H9 (cell line): ENCODE measurements around the gene ATG5. TPM values are rescaled to one million over a fixed set of nuclear protein-coding genes. Genes with fewer than 3 reads are reported as not detected.

ENCODE experiments used
- DNase-seq: peaks from one replicate; pipeline ENCODE4 v3.0.0-alpha.2; 2017
- H2AFZ ChIP-seq: one replicate; pipeline ENCODE4 v1.6.1; 2013; ENCODE audit warnings: mild to moderate bottlenecking, low read length, control low read depth, moderate library complexity
- H2AK5ac ChIP-seq: 2 replicates; pipeline ENCODE4 v1.6.1; 2013; ENCODE audit warnings: low read length, control low read depth, mixed read lengths; ENCODE audit not compliant: insufficient read length
- H2BK120ac ChIP-seq: one replicate; pipeline ENCODE4 v1.6.1; 2013; ENCODE audit warnings: low read depth, mild to moderate bottlenecking, low read length, control low read depth, inconsistent platforms; ENCODE audit not compliant: poor library complexity, severe bottlenecking
- H2BK12ac ChIP-seq: 2 replicates; pipeline ENCODE4 v1.6.1; 2013; ENCODE audit warnings: low read length, control low read depth, mixed read lengths, low read depth; ENCODE audit not compliant: insufficient read length
- H2BK15ac ChIP-seq: 2 replicates; pipeline ENCODE4 v1.6.1; 2013; ENCODE audit warnings: low read depth, low read length, control low read depth
- H2BK20ac ChIP-seq: one replicate; pipeline ENCODE4 v1.6.1; 2013; ENCODE audit warnings: low read depth, mild to moderate bottlenecking, low read length, control low read depth, inconsistent platforms; ENCODE audit not compliant: poor library complexity, severe bottlenecking
- H2BK5ac ChIP-seq: 2 replicates; pipeline ENCODE4 v1.6.1; 2013; ENCODE audit warnings: low read length, control low read depth, mixed read lengths; ENCODE audit not compliant: insufficient read length
- H3K14ac ChIP-seq: 2 replicates; pipeline ENCODE4 v1.6.1; 2013; ENCODE audit warnings: low read length, control low read depth; ENCODE audit not compliant: insufficient read depth
- H3K18ac ChIP-seq: 2 replicates; pipeline ENCODE4 v1.6.1; 2013; ENCODE audit warnings: low read depth, mild to moderate bottlenecking, mixed read lengths, low read length, control low read depth; ENCODE audit not compliant: insufficient read length
- H3K23ac ChIP-seq: 2 replicates; pipeline ENCODE4 v1.6.1; 2013; ENCODE audit warnings: low read length, control low read depth, mixed read lengths, low read depth; ENCODE audit not compliant: insufficient read length
- H3K23me2 ChIP-seq: 2 replicates; pipeline ENCODE4 v1.6.1; 2013; ENCODE audit warnings: low read depth, mild to moderate bottlenecking, mixed read lengths, low read length, control low read depth; ENCODE audit not compliant: insufficient read length, poor library complexity, severe bottlenecking
- H3K27ac ChIP-seq: 2 replicates; pipeline ENCODE4 v1.5.1; 2013; ENCODE audit warnings: low read length, control low read depth, mixed read lengths, low read depth; ENCODE audit not compliant: insufficient read length
- H3K27me3 ChIP-seq: 2 replicates; pipeline ENCODE4 v1.6.1; 2013; ENCODE audit warnings: low read length, control low read depth, inconsistent platforms; ENCODE audit not compliant: insufficient read depth
- H3K4ac ChIP-seq: 2 replicates; pipeline ENCODE4 v1.6.1; 2013; ENCODE audit warnings: low read depth, mild to moderate bottlenecking, control low read depth, inconsistent platforms, low read length, moderate library complexity
- H3K4me1 ChIP-seq: 2 replicates; pipeline ENCODE4 v1.6.1; 2013; ENCODE audit warnings: low read length, control low read depth, inconsistent platforms; ENCODE audit not compliant: insufficient read depth
- H3K4me2 ChIP-seq: 2 replicates; pipeline ENCODE4 v1.6.1; 2013; ENCODE audit warnings: low read length, control low read depth, mixed read lengths; ENCODE audit not compliant: insufficient read length, insufficient read depth
- H3K56ac ChIP-seq: 2 replicates; pipeline ENCODE4 v1.6.1; 2013; ENCODE audit warnings: low read depth, mild to moderate bottlenecking, mixed read lengths, low read length, control low read depth; ENCODE audit not compliant: insufficient read length
- H3K79me1 ChIP-seq: 2 replicates; pipeline ENCODE4 v1.6.1; 2013; ENCODE audit warnings: low read depth, mild to moderate bottlenecking, moderate library complexity, low read length, control low read depth, inconsistent platforms; ENCODE audit not compliant: insufficient read depth, poor library complexity, severe bottlenecking
- H3K79me2 ChIP-seq: 2 replicates; pipeline ENCODE4 v1.6.1; 2013; ENCODE audit warnings: low read length, control low read depth, inconsistent platforms; ENCODE audit not compliant: insufficient read depth
- H3K9ac ChIP-seq: 2 replicates; pipeline ENCODE4 v1.6.1; 2013; ENCODE audit warnings: low read length, control low read depth, mixed read lengths; ENCODE audit not compliant: insufficient read length; ENCODE audit errors: extremely low read depth
- H3K9me3 ChIP-seq: one replicate; pipeline ENCODE4 v1.6.1; 2013; ENCODE audit warnings: low read depth, low read length, inconsistent platforms; ENCODE audit not compliant: control insufficient read depth
- H3T11ph ChIP-seq: one replicate; pipeline ENCODE4 v1.6.1; 2013; ENCODE audit warnings: mild to moderate bottlenecking, low read length, control low read depth, inconsistent platforms
- H4K20me1 ChIP-seq: one replicate; pipeline ENCODE4 v1.6.1; 2013; ENCODE audit not compliant: control insufficient read depth, insufficient read length, insufficient read depth
- H4K5ac ChIP-seq: 2 replicates; pipeline ENCODE4 v1.6.1; 2013; ENCODE audit warnings: low read depth, mild to moderate bottlenecking, mixed read lengths, low read length, control low read depth; ENCODE audit not compliant: insufficient read length
- H4K8ac ChIP-seq: replicated peaks from 2 replicates; pipeline ENCODE4 v1.6.1; 2013; ENCODE audit warnings: low read length, control low read depth, mixed read lengths, low read depth; ENCODE audit not compliant: insufficient read length
- H4K91ac ChIP-seq: 2 replicates; pipeline ENCODE4 v1.6.1; 2013; ENCODE audit warnings: low read depth, mild to moderate bottlenecking, moderate library complexity, mixed read lengths, low read length, control low read depth; ENCODE audit not compliant: insufficient read length
- H3K27ac Mint-ChIP-seq, 3 experiments: 2 replicates in 2 of 3; 3 replicates in 1 of 3; pipeline ENCODE4 v1.8.0; 2020 to 2021; ENCODE audit warnings: mixed read lengths in 3 of 3, mild to moderate bottlenecking in 1 of 3, moderate library complexity in 1 of 3
- H3K27me3 Mint-ChIP-seq: 2 replicates; pipeline ENCODE4 v1.8.0; 2021; ENCODE audit warnings: low read depth, mild to moderate bottlenecking, moderate library complexity, mixed read lengths
- H3K36me3 Mint-ChIP-seq, 3 experiments: 2 replicates in 2 of 3; 3 replicates in 1 of 3; pipeline ENCODE4 v1.8.0; 2020 to 2021; ENCODE audit warnings: low read depth in 3 of 3, mixed read lengths in 3 of 3; ENCODE audit not compliant: insufficient read depth in 1 of 3
- H3K4me1 Mint-ChIP-seq, 2 experiments: 2 replicates each; pipeline ENCODE4 v1.8.0; 2020; ENCODE audit warnings: mixed read lengths in 2 of 2
- H3K4me3 Mint-ChIP-seq, 2 experiments: 2 replicates in 1 of 2; 3 replicates in 1 of 2; pipeline ENCODE4 v1.8.0; 2020 to 2021; ENCODE audit warnings: mild to moderate bottlenecking in 2 of 2, mixed read lengths in 2 of 2, moderate library complexity in 1 of 2
- H3K9me3 Mint-ChIP-seq, 2 experiments: 2 replicates in 1 of 2; 3 replicates in 1 of 2; pipeline ENCODE4 v1.8.0; 2020; ENCODE audit warnings: mild to moderate bottlenecking in 2 of 2, mixed read lengths in 2 of 2, moderate library complexity in 1 of 2
- CTCF ChIP-seq: fragments of 200-600 bp; sonication (generic); conservative IDR thresholded peaks from 3 replicates; pipeline ENCODE4 v1.8.0; 2021; ENCODE audit warnings: antibody characterized with exemption, mild to moderate bottlenecking
- WGBS: extraction: QIAGEN DNeasy Blood & Tissue Kit; methylation state at CpG from one replicate; pipeline ENCODE4 v1.1.7; 2013; ENCODE audit warnings: missing lambda C conversion rate, low lambda C conversion rate, mixed read lengths; ENCODE audit not compliant: insufficient read length; ENCODE audit errors: extremely low coverage; 5-methylcytosine and 5-hydroxymethylcytosine counted together
- total RNA-seq: library from RNA; stranded (reverse); gene quantifications from 2 replicates; pipeline ENCODE4 v1.2.1, GENCODE V29; 2021

Gene ATG5
- total RNA-seq, 1 experiment from 2014 or later, result 36.7 TPM

DNA sequence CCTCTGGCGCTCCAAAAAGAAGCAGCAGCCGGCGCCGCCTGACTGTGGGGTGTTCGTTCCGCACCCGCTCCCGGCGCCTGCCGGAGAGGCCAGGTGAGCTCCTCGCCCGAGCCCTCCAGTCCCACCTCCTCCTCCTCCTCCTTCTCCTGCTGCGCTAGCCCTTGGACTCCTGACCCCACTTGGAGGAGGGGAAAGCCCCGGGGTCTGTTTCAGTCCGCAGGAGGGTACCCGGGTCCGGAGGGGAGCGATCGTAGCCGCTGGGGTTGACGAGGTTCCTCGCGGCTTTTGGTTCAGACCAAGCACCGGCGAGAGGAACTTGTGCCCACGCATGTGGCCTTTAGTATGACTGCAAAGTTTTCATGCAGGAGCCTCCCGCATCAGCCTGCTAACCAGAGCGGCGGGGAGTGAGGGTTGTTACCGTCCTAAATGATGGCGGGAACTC is 35.5 kb upstream of the ATG5 start:
- Histone ChIP-seq H2BK120ac (no peak overlapping the region), H3K4ac (no peak overlapping the region), H3K9ac (peak overlapping the region; percentile 38), H2BK20ac (no peak overlapping the region), H3K56ac (no peak overlapping the region), H2BK15ac (no peak overlapping the region), H3K18ac (no peak overlapping the region), H3K79me2 (no peaks in the 10 kb centered on the region), H3K79me1 (no peaks in the 10 kb centered on the region), H3K9me3 (no peaks in the 10 kb centered on the region), H3K23me2 (peaks cover 8% of the 10 kb centered on the region), H3T11ph (no peak overlapping the region), H4K91ac (no peak overlapping the region), H3K4me2 (peak overlapping the region; percentile 95), H2AFZ (peak overlapping the region; percentile 9), H4K8ac (no peak overlapping the region), H2AK5ac (no peak overlapping the region), H3K27me3 (no peaks in the 10 kb centered on the region; the same call in 1 of the 2 replicates), H3K23ac (no peak overlapping the region), H4K20me1 (no peaks in the 10 kb centered on the region), H2BK5ac (no peak overlapping the region), H3K27ac (no peak overlapping the region), H2BK12ac (no peak overlapping the region), H3K4me1 (no peaks in the 10 kb centered on the region; the same call in 1 of the 2 replicates), H3K14ac (peak overlapping the region; percentile 77), H4K5ac (no peak overlapping the region)
- DNase-seq, result peak; percentile 55
- peaks cover 17% of the 10 kb centered on the region for H3K27me3 Mint-ChIP-seq
- peak overlapping the region; percentile 82 to 88 for H3K4me3 Mint-ChIP-seq
- H3K27ac Mint-ChIP-seq, result 0 out of 7 replicates have a peak overlapping the region, but pooled peaks of 1 of the 3 experiments have one; percentile 28
- no peaks in the 10 kb centered on the region; a peak in 1 of 5 replicates for H3K9me3 Mint-ChIP-seq
- H3K4me1 Mint-ChIP-seq, result peaks cover 6 to 7% of the 10 kb centered on the region in 2 experiments
- WGBS, result no CpG with 5 or more reads among the region's 31 CpGs
- no peak for TF ChIP-seq CTCF
- peaks cover 0 to 2% (median 0%) of the 10 kb centered on the region in 3 experiments; a peak in 1 of 7 replicates for H3K36me3 Mint-ChIP-seq
